ENCODE results near the gene MKI67.

GRCh38 chr10:128174581-128175559, 48.6 kb upstream of the MKI67 start:
- TF ChIP-seq MAX (IDR thresholded peaks at IDR 0.05) (no peak), CEBPB (IDR thresholded peaks at IDR 0.05) (no peak), CREB1 (IDR thresholded peaks at IDR 0.05; ENCODE audit: low read depth) (no peak), REST (IDR thresholded peaks at IDR 0.05; ENCODE audit: low read depth) (no peak), ZBTB7A (IDR thresholded peaks at IDR 0.05; ENCODE audit: low read depth) (no peak), EP300 (IDR thresholded peaks at IDR 0.05; ENCODE audit: borderline replicate concordance) (no peak), YY1 (IDR thresholded peaks at IDR 0.05; ENCODE audit: low read depth) (no peak), RAD21 (IDR thresholded peaks at IDR 0.05; ENCODE audit: low read depth) (no peak), TCF12 (IDR thresholded peaks at IDR 0.05; ENCODE audit: low read depth) (no peak), TEAD4 (IDR thresholded peaks at IDR 0.05) (no peak), EGR1 (IDR thresholded peaks at IDR 0.05) (no peak), USF1 (IDR thresholded peaks at IDR 0.05) (no peak), TAF1 (IDR thresholded peaks at IDR 0.05; ENCODE audit: low read depth) (no peak), FOXM1 (IDR thresholded peaks at IDR 0.05; ENCODE audit: borderline replicate concordance, low read depth) (no peak)

Measured in Ishikawa (cell line).